GM23338 (cell line): ENCODE results near the gene RGL3.

Experiments used
- CREB1 ChIP-seq: fragments of 250-450 bp; sonication (Bioruptor Pico); IDR thresholded peaks from 2 replicates; pipeline ENCODE4 v1.5.0; 2020; ENCODE audit warnings: low read depth, mild to moderate bottlenecking, moderate library complexity
- CTCF ChIP-seq, 2 experiments: fragments of 200-600 bp in 1 of 2; sonication (generic) in 1 of 2; conservative IDR thresholded peaks; 2 replicates each; pipeline versions ENCODE4 v1.5.1 to v1.6.1; 2016 to 2017; ENCODE audit warnings: antibody characterized with exemption in 2 of 2, low read depth in 2 of 2, mild to moderate bottlenecking in 2 of 2, moderate library complexity in 1 of 2
- ETS1 ChIP-seq: IDR thresholded peaks from 2 replicates; pipeline ENCODE4 v1.6.1; 2016; ENCODE audit warnings: antibody characterized with exemption
- EZH2 ChIP-seq: fragments of 200-600 bp; sonication (generic); IDR thresholded peaks from one replicate; pipeline ENCODE4 v1.8.0; 2017; ENCODE audit warnings: antibody characterized with exemption, mild to moderate bottlenecking, low read depth; ENCODE audit not compliant: unreplicated experiment
- EZH2phosphoT487 ChIP-seq: fragments of 200-600 bp; sonication (generic); IDR thresholded peaks from one replicate; pipeline ENCODE4 v1.8.1; 2018; ENCODE audit warnings: antibody characterized with exemption; ENCODE audit not compliant: unreplicated experiment
- JUNB ChIP-seq: IDR thresholded peaks from one replicate; pipeline ENCODE4 v1.6.1; 2016; ENCODE audit warnings: antibody characterized with exemption; ENCODE audit not compliant: unreplicated experiment
- NANOG ChIP-seq: IDR thresholded peaks from 2 replicates; pipeline ENCODE4 v1.6.1; 2016; ENCODE audit warnings: antibody characterized with exemption, borderline replicate concordance
- POLR2AphosphoS5 ChIP-seq: IDR thresholded peaks from 2 replicates; pipeline ENCODE4 v1.6.1; 2016; ENCODE audit warnings: antibody characterized with exemption, low read depth
- REST ChIP-seq: IDR thresholded peaks from one replicate; pipeline ENCODE4 v1.6.1; 2018; ENCODE audit warnings: antibody characterized with exemption; ENCODE audit not compliant: unreplicated experiment
- ZNF331 ChIP-seq: fragments of 250-450 bp; sonication (Bioruptor Pico); IDR thresholded peaks from 2 replicates; pipeline ENCODE4 v1.5.0; 2020; ENCODE audit warnings: low read depth, mild to moderate bottlenecking, moderate library complexity
- ZNF462 ChIP-seq: fragments of 250-450 bp; sonication (Bioruptor Pico); IDR thresholded peaks from 2 replicates; pipeline ENCODE4 v1.5.0; 2020; ENCODE audit warnings: mild to moderate bottlenecking, moderate library complexity

- TF ChIP-seq CTCF (conservative IDR thresholded peaks at IDR 0.05; ENCODE audit: low read depth in 2 of 2), result no peak
- TF ChIP-seq POLR2AphosphoS5, result no peak
- no peak for TF ChIP-seq REST
- no peak for TF ChIP-seq EZH2
- TF ChIP-seq ZNF462, result no peak
- no peak for TF ChIP-seq JUNB
- TF ChIP-seq CREB1 (CRISPR knock-in tag), result no peak
- TF ChIP-seq EZH2phosphoT487, result no peak
- no peak for TF ChIP-seq ETS1
- no peak for TF ChIP-seq ZNF331 (CRISPR knock-in tag)
- no peak for TF ChIP-seq NANOG
These were observed 38.7 kb upstream of the RGL3 start for GRCh38 chr19:11457831-11458230.
